ENCODE measurements around the gene GUCA1A.

DNA sequence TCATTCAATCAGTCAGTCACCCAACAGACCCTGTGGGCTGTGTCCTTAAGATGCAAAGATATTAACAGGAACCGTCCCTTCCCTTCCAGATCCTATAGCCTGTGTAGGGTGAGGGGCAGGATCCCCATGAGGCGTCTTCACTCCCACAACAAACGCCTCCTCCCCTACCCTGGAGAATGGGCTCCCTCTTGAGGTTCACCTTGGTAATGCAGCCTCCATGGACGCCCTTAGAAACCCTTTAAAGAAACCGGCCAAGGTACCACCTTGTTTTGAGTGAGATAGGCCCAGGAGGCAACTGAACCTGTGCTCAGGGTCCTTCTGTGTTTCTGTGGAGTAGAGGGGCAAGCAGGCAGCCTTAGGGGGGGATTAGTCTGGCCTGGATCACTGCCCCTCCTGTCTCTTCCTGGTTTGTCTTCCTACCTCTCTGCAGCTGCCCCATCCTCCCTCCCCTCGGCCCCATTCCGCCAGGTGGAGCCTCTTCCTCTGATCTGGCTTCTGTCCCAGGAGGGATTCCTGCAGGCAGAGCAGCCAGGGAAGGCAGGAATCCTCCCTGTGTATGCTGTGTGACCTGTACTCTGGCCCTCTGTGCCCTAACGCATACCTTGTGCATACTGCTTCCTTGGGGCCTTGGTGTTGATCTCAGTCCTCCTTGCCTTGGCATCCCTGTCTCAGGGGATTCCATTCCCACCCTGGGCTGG is 6.6 kb upstream of the GUCA1A start:
- TF ChIP-seq, protein P1, sequence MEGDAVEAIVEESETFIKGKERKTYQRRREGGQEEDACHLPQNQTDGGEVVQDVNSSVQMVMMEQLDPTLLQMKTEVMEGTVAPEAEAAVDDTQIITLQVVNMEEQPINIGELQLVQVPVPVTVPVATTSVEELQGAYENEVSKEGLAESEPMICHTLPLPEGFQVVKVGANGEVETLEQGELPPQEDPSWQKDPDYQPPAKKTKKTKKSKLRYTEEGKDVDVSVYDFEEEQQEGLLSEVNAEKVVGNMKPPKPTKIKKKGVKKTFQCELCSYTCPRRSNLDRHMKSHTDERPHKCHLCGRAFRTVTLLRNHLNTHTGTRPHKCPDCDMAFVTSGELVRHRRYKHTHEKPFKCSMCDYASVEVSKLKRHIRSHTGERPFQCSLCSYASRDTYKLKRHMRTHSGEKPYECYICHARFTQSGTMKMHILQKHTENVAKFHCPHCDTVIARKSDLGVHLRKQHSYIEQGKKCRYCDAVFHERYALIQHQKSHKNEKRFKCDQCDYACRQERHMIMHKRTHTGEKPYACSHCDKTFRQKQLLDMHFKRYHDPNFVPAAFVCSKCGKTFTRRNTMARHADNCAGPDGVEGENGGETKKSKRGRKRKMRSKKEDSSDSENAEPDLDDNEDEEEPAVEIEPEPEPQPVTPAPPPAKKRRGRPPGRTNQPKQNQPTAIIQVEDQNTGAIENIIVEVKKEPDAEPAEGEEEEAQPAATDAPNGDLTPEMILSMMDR (IDR thresholded peaks at IDR 0.05; ENCODE audit: low read depth, low read length), result peak; percentile 98
- no peak for TF ChIP-seq POLR2A (IDR thresholded peaks at IDR 0.05; ENCODE audit: extremely low read depth, insufficient read length)
